ENCODE results near the gene CDYL2. TPM values are rescaled to one million over a fixed set of nuclear protein-coding genes. Genes with fewer than 3 reads are reported as not detected.

CDYL2 gene
- total RNA-seq, 4 donors from 2014 or later = 2.2 to 5.7 (median 3.2) TPM

DNA sequence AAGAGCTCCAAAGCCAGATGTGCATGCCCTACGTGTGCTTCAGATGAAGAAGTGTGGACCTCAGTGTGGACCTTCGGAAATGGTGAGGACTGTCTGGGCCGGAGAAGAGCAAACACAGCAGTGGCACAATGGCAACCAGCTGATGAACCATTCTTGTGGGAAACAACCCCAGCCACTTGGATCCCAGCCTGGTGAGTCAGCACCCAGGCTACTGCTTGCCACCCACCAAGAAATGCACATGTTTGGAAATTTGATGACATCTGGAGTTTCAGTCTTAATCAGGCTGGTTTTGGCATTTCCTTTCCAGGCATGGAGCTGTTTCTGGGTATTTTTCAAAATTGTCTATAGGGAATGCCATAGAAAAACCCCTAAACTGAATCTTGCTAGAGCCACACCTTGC, 220.9 kb downstream of the CDYL2 start:
- Histone ChIP-seq H3K27ac (no peak overlapping the region), H3K36me3 (no peaks in the 10 kb centered on the region), H3K27me3 (no peaks in the 10 kb centered on the region), H3K9me3 (no peaks in the 10 kb centered on the region), H3K4me1 (no peaks in the 10 kb centered on the region), H3K4me3 (no peak overlapping the region)
- DNase-seq (ENCODE audit: low spot score in 2 of 2) = no peak
- TF ChIP-seq EP300 (IDR thresholded peaks at IDR 0.05) (peak in 1 of 2 donors; percentile 12), POLR2A (IDR thresholded peaks at IDR 0.05) (no peak)
- 76 to 78% methylated on average over 3 of the region's 3 CpGs for WGBS, 2 donors

DNA sequence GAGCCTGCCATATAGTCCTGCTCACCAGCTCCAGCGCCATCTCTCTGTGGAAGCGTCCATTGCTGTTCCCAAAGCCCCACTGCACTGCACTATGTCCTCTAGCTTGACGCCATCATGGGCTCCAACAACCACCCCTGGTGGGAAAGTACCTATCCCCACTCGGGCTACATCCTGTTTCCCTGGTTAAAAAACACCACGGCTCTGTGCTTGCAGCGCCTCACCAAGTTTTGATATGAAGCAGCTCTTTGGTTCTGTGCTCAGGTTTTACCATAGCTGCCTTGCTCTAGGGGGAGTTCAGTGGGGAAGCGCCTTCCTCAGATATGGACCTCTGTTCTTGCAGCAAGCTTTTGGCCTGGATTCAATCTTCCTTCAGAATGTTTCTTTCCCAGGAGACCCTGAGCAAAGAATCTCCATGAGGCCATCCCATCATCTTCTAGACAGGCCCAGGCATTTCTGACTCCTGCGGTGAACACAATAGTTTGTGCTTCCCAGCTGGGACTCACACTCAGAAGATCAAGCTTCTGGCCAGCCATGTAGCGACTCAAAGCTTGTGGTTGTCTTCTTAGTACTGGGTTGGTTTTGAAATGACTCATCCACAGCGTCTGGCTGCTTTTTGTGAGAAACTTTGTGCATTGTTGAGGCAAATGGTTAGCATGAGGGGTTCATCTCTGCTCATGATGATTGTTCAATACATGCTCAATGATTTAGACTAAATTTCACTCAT, 224.1 kb downstream of the CDYL2 start:
- no peak for TF ChIP-seq EP300 (IDR thresholded peaks at IDR 0.05)
- TF ChIP-seq POLR2A (IDR thresholded peaks at IDR 0.05) = no peak
- TF ChIP-seq, protein P1, sequence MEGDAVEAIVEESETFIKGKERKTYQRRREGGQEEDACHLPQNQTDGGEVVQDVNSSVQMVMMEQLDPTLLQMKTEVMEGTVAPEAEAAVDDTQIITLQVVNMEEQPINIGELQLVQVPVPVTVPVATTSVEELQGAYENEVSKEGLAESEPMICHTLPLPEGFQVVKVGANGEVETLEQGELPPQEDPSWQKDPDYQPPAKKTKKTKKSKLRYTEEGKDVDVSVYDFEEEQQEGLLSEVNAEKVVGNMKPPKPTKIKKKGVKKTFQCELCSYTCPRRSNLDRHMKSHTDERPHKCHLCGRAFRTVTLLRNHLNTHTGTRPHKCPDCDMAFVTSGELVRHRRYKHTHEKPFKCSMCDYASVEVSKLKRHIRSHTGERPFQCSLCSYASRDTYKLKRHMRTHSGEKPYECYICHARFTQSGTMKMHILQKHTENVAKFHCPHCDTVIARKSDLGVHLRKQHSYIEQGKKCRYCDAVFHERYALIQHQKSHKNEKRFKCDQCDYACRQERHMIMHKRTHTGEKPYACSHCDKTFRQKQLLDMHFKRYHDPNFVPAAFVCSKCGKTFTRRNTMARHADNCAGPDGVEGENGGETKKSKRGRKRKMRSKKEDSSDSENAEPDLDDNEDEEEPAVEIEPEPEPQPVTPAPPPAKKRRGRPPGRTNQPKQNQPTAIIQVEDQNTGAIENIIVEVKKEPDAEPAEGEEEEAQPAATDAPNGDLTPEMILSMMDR (IDR thresholded peaks at IDR 0.05) = no peak
- Histone ChIP-seq H3K9me3 (no peaks in the 10 kb centered on the region), H3K27ac (no peak overlapping the region), H3K36me3 (no peaks in the 10 kb centered on the region), H3K27me3 (no peaks in the 10 kb centered on the region), H3K4me3 (no peak overlapping the region), H3K4me1 (no peaks in the 10 kb centered on the region)
- WGBS, 2 donors = 78 to 86% methylated on average over 10 of the region's 10 CpGs
- no peak for DNase-seq (ENCODE audit: low spot score in 2 of 2)

DNA sequence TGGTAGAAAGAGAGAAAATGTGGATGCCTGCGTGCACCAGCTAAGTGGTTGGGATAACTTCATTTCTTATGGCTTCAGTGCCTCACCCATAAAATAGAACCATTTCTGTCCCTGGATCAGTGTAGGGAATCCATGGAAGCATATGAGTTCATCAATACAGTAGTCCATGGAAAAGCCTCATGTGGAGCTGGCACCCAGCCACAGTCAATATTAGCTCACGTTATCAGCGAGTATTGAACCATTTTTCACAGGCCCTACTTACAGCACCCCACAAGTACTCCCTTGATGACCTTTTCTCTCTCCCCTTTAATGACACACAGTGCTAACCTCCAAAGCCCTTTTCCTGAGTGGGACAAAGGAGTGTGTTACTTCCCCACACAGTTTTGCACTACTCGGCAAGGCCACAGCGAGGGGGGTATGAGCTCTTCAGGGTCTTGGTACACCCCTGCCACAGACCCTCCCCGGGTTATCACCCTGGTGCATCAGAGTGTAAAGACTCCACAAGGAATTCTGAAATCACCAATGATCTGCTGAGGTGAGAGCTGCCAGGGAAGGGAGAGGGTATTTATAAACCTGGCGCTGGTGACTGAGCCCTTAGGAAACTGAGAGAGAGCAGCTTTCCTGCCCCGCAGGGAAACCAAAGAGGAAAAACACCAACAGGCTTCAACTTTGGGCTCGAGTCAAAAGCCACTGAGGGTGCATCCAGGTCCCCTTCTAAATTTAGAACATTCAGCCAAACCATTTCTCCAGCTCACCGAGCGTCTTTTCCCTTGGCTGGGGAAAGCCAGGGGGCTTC, 226.7 kb downstream of the CDYL2 start:
- TF ChIP-seq, protein P1 (IDR thresholded peaks at IDR 0.05) = no peak
- no peak for TF ChIP-seq POLR2A (IDR thresholded peaks at IDR 0.05)
- TF ChIP-seq EP300 (IDR thresholded peaks at IDR 0.05) = no peak
- Histone ChIP-seq H3K36me3 (no peaks in the 10 kb centered on the region), H3K9me3 (no peaks in the 10 kb centered on the region), H3K4me3 (no peak overlapping the region), H3K27me3 (no peaks in the 10 kb centered on the region), H3K4me1 (no peaks in the 10 kb centered on the region), H3K27ac (no peak overlapping the region)
- WGBS, 2 donors = 82% methylated on average over 11 of the region's 11 CpGs
- DNase-seq (ENCODE audit: low spot score in 2 of 2) = no peak

DNA sequence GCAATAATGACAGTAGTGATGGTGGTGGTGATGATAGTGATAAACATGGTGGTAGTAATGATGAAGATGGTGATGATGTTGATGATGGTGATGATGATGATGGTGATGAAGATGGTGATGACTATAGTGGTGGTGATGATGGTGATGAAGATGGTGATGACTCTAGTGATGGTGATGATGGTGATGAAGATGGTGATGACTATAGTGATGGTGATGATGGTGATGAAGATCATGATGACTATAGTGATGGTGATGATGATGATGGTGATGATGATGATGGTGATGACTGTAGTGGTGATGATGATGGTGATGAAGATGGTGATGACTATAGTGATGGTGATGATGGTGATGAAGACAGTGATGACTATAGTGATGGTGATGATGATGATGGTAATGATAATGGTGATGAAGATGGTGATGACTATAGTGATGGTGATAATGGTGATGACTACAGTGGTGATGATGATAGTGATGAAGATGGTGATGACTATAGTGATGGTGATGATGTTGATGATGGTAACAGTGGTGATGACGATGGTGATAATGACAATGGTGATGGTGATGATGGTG, 228.0 kb downstream of the CDYL2 start:
- H3K4me1 ChIP-seq = no peaks in the 10 kb centered on the region
- TF ChIP-seq EP300 (IDR thresholded peaks at IDR 0.05) (no peak), POLR2A (IDR thresholded peaks at IDR 0.05) (no peak)
- TF ChIP-seq, protein P1 (IDR thresholded peaks at IDR 0.05) = no peak
- no peak overlapping the region for H3K27ac ChIP-seq
- no peak overlapping the region for H3K4me3 ChIP-seq
- H3K36me3 ChIP-seq = no peaks in the 10 kb centered on the region
- DNase-seq (ENCODE audit: low spot score in 2 of 2) = no peak
- no peaks in the 10 kb centered on the region for H3K27me3 ChIP-seq
- H3K9me3 ChIP-seq = peaks cover 0 to 12% (median 0%) of the 10 kb centered on the region in 4 donors
- 93 to 95% methylated on average over 1 of the region's 1 CpG for WGBS, 2 donors

DNA sequence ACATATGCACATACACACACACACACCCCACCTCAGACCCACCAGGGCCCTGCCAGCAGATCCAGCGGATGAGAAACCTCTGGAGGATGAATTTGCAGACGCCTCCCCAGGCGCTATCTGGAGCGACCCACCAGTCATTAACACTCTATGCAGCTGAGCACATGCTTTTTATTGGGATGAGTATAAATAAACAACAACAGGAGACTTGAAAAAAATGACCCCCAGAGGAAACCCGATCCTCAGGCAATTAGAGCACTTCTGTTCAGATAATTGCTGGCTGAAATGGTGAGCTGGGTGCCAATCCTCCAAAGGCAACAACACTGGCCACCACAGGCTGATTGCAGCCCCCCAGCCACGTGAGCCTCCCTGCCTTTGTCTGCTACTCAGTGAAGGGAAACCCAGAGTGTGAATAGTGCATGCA, 230.7 kb downstream of the CDYL2 start:
- Histone ChIP-seq H3K4me3 (no peak overlapping the region), H3K36me3 (no peaks in the 10 kb centered on the region), H3K9me3 (peaks cover 0 to 16% (median 0%) of the 10 kb centered on the region in 4 donors), H3K4me1 (peaks cover 0 to 9% (median 0%) of the 10 kb centered on the region in 4 donors), H3K27ac (no peak overlapping the region), H3K27me3 (no peaks in the 10 kb centered on the region)
- TF ChIP-seq POLR2A (IDR thresholded peaks at IDR 0.05) = no peak
- no peak for TF ChIP-seq EP300 (IDR thresholded peaks at IDR 0.05)
- TF ChIP-seq, protein P1 (IDR thresholded peaks at IDR 0.05) = no peak
- 32 to 36% methylated on average over 6 of the region's 6 CpGs for WGBS, 2 donors
- DNase-seq (ENCODE audit: low spot score in 2 of 2) = no peak
